Measurements from ENCODE around the gene RAB6B. TPM values are rescaled to one million over a fixed set of nuclear protein-coding genes. Genes with fewer than 3 reads are reported as not detected.

RAB6B gene
- total RNA-seq, 1 experiment from 2014 or later: 0.86 TPM

GRCh38 chr3:133937756-133938601 lies 42.3 kb upstream of the RAB6B start:
- intact Hi-C loops (cut with micrococcal nuclease; ENCODE audit: unreplicated experiment): no loop called here

DNA sequence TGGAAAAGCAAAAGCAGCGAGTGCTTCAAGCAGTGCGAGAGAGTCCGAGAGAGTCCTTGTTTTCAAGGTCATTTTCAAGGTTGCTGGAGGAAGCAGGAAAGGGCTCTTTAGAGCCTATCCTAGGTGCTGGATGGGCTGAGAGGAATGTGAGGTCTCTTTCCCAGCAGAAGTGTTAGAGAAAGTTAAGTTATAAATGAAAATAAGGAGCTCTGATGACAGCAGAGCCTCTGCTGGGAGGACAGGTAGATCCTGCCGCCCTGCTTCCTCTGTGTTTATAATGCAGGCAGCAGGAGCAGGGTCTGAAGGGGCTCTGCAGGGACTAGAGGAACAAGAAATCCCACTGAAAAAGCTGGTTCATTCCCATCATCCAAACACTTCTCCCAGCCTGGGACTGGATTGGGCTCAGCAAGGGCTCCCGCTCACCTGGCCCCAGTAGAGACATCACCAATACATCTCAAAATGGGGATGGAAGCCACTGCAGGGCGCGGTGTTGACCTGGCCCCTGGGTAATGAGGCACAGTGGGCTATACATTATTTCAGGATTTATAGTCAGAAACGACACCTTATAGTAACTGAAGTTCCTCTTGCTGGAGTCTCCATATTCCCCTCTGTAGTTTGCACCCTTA lies 41.5 kb upstream of the RAB6B start:
- Histone ChIP-seq H3K27me3 (replicated peaks; ENCODE audit: insufficient read depth, low read depth, low read length, poor library complexity) (no peaks in the 10 kb centered on the region), H3K36me3 (ENCODE audit: insufficient read depth, low read length, poor library complexity, severe bottlenecking) (no peaks in the 10 kb centered on the region), H3K4me3 (ENCODE audit: low read depth, low read length, poor library complexity, severe bottlenecking) (no peak overlapping the region), H3K9me3 (ENCODE audit: low read depth, low read length, poor library complexity, severe bottlenecking) (no peaks in the 10 kb centered on the region), H3K27ac (ENCODE audit: low read depth, low read length, poor library complexity, severe bottlenecking) (no peak overlapping the region), H3K4me1 (ENCODE audit: insufficient read depth, low read length, poor library complexity, severe bottlenecking) (no peaks in the 10 kb centered on the region)
- CTCF ChIA-PET: no interaction called here
- TF ChIP-seq, protein P1, sequence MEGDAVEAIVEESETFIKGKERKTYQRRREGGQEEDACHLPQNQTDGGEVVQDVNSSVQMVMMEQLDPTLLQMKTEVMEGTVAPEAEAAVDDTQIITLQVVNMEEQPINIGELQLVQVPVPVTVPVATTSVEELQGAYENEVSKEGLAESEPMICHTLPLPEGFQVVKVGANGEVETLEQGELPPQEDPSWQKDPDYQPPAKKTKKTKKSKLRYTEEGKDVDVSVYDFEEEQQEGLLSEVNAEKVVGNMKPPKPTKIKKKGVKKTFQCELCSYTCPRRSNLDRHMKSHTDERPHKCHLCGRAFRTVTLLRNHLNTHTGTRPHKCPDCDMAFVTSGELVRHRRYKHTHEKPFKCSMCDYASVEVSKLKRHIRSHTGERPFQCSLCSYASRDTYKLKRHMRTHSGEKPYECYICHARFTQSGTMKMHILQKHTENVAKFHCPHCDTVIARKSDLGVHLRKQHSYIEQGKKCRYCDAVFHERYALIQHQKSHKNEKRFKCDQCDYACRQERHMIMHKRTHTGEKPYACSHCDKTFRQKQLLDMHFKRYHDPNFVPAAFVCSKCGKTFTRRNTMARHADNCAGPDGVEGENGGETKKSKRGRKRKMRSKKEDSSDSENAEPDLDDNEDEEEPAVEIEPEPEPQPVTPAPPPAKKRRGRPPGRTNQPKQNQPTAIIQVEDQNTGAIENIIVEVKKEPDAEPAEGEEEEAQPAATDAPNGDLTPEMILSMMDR (conservative IDR thresholded peaks at IDR 0.05; ENCODE audit: low read depth, low read length): no peak
- no peak for TF ChIP-seq EZH2 (IDR thresholded peaks at IDR 0.05; ENCODE audit: borderline replicate concordance, low read depth, low read length, poor library complexity, severe bottlenecking)
- intact Hi-C loops (cut with micrococcal nuclease; ENCODE audit: unreplicated experiment): no loop called here
- BruUV-seq (replicated peaks): no TSS peak
- POLR2A ChIA-PET (ENCODE audit: low non-redundant PET): no interaction called here
- no peak for DNase-seq (ENCODE audit: low spot score)

More at GRCh38 chr3:133937756-133938601, 42.3 kb upstream of the RAB6B start:
- no peak for DNase-seq (ENCODE audit: low spot score)
- Histone ChIP-seq H3K27me3 (replicated peaks; ENCODE audit: insufficient read depth, low read depth, low read length, poor library complexity) (no peaks in the 10 kb centered on the region), H3K4me3 (ENCODE audit: low read depth, low read length, poor library complexity, severe bottlenecking) (no peak overlapping the region), H3K36me3 (ENCODE audit: insufficient read depth, low read length, poor library complexity, severe bottlenecking) (no peaks in the 10 kb centered on the region), H3K27ac (ENCODE audit: low read depth, low read length, poor library complexity, severe bottlenecking) (no peak overlapping the region), H3K9me3 (ENCODE audit: low read depth, low read length, poor library complexity, severe bottlenecking) (no peaks in the 10 kb centered on the region), H3K4me1 (ENCODE audit: insufficient read depth, low read length, poor library complexity, severe bottlenecking) (no peaks in the 10 kb centered on the region)
- POLR2A ChIA-PET (ENCODE audit: low non-redundant PET): no interaction called here
- CTCF ChIA-PET: no interaction called here
- TF ChIP-seq, protein P1 (conservative IDR thresholded peaks at IDR 0.05; ENCODE audit: low read depth, low read length): no peak
- TF ChIP-seq EZH2 (IDR thresholded peaks at IDR 0.05; ENCODE audit: borderline replicate concordance, low read depth, low read length, poor library complexity, severe bottlenecking): no peak
- no TSS peak for BruUV-seq (replicated peaks)

DNA sequence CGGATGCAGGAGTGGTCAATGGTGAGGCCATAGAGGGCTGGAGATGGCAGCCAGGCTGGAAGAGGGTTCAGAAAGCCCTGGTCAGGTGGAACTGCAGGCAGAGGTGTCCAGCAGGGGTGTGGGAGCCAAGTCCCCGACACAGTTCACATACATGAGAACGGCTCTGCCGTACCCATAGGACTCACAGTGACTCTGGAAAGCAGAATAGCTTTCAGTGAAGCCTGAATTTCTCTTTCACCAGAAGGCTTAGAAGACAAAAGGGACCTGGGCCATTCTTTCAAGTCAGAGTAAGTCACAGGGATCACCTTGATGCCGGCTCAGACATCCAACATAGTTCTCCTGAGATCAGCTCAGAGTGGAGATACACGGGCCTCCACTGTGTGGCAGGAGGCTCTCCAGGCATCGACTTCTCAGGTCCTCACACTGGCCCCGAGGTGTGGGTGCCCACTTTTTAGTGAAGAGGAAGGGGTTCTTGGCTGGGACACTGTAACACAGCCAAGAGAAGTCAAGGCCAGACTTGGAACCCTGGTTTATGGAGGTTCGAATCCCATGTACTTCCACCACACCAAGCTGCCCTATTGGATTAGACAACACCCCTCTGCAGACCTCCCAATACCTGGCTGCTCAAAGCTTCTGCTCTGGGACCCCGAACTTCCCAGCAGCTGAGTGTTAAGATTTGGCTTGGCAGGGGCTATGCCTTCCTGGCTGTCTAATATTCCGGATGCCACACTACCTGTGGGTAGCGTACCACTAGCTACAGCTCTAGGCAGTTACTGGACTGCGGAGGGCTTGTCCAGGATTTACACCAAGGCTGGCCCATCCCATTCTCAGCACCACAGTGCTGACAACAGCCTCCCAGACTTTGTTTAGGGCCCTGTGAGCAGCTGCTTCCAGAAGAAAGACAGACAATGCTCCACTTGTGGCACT lies 40.4 kb upstream of the RAB6B start:
- no peaks in the 10 kb centered on the region for H3K36me3 ChIP-seq (ENCODE audit: insufficient read depth, low read length, poor library complexity, severe bottlenecking)
- no peak for TF ChIP-seq EZH2 (IDR thresholded peaks at IDR 0.05; ENCODE audit: borderline replicate concordance, low read depth, low read length, poor library complexity, severe bottlenecking)
- TF ChIP-seq, protein P1 (conservative IDR thresholded peaks at IDR 0.05; ENCODE audit: low read depth, low read length): no peak
- H3K27ac ChIP-seq (ENCODE audit: low read depth, low read length, poor library complexity, severe bottlenecking): no peak overlapping the region
- intact Hi-C loops (cut with micrococcal nuclease; ENCODE audit: unreplicated experiment): no loop called here
- ChIA-PET CTCF (no interaction called here), POLR2A (ENCODE audit: low non-redundant PET) (no interaction called here)
- DNase-seq (ENCODE audit: low spot score): no peak
- no peaks in the 10 kb centered on the region for H3K27me3 ChIP-seq (replicated peaks; ENCODE audit: insufficient read depth, low read depth, low read length, poor library complexity)
- no peaks in the 10 kb centered on the region for H3K9me3 ChIP-seq (ENCODE audit: low read depth, low read length, poor library complexity, severe bottlenecking)
- BruUV-seq (replicated peaks): no TSS peak
- no peak overlapping the region for H3K4me3 ChIP-seq (ENCODE audit: low read depth, low read length, poor library complexity, severe bottlenecking)
- no peaks in the 10 kb centered on the region for H3K4me1 ChIP-seq (ENCODE audit: insufficient read depth, low read length, poor library complexity, severe bottlenecking)
